K562 (cell line): ENCODE measurements around the gene KCNC3. TPM values are rescaled to one million over a fixed set of nuclear protein-coding genes. Genes with fewer than 3 reads are reported as not detected.

Experiments used
- CHD4 ChIP-seq: fragments of 200-600 bp; sonication (generic); IDR thresholded peaks from 3 replicates; pipeline ENCODE4 v1.6.1; 2012; ENCODE audit warnings: low read depth, mild to moderate bottlenecking, mixed read lengths, low read length, inconsistent platforms; ENCODE audit not compliant: insufficient read depth, insufficient replicate concordance, poor library complexity, severe bottlenecking
- CREM ChIP-seq: IDR thresholded peaks from 2 replicates; pipeline ENCODE4 v1.6.1; 2014; ENCODE audit warnings: antibody characterized with exemption, low read depth
- DIDO1 ChIP-seq: fragments of 450-650 bp; IDR thresholded peaks from 2 replicates; pipeline ENCODE4 v1.6.1; 2016; ENCODE audit warnings: low read depth, missing biosample characterization, missing genetic modification characterization
- DNMT1 ChIP-seq: fragments of 450-650 bp; IDR thresholded peaks from 2 replicates; pipeline ENCODE4 v1.6.1; 2016; ENCODE audit warnings: antibody characterized with exemption, mild to moderate bottlenecking
- E4F1 ChIP-seq: fragments of 250-450 bp; sonication (Bioruptor Pico); IDR thresholded peaks from 2 replicates; pipeline ENCODE4 v1.5.0; 2021; ENCODE audit warnings: mild to moderate bottlenecking, borderline replicate concordance
- FIP1L1 ChIP-seq: fragments of 200-400 bp; formaldehyde crosslinking; IDR thresholded peaks from 2 replicates; pipeline ENCODE4 v1.6.1; 2018; ENCODE audit warnings: mild to moderate bottlenecking, low read depth, low read length; ENCODE audit not compliant: poor library complexity, severe bottlenecking
- FOXJ3 ChIP-seq: sonication (generic); formaldehyde crosslinking; IDR thresholded peaks from 2 replicates; pipeline ENCODE4 v1.4.0; 2020; ENCODE audit warnings: mild to moderate bottlenecking, missing genetic modification reagents
- GTF2F1 ChIP-seq: IDR thresholded peaks from 2 replicates; pipeline ENCODE4 v1.6.1; 2011; ENCODE audit warnings: low read depth, low read length, improper control_type of control experiment
- MAX ChIP-seq: sonication (generic); formaldehyde crosslinking; IDR thresholded peaks from 2 replicates; pipeline ENCODE4 v1.9.0; 2022; ENCODE audit warnings: mild to moderate bottlenecking, missing genetic modification reagents
- MBD2 ChIP-seq: sonication (generic); IDR thresholded peaks from 2 replicates; pipeline ENCODE4 v1.6.1; 2016; ENCODE audit warnings: low read depth, borderline replicate concordance
- NCOA2 ChIP-seq, 2 experiments: fragments of 450-650 bp; IDR thresholded peaks; 2 replicates each; pipeline ENCODE4 v1.6.1; 2018; ENCODE audit warnings: mild to moderate bottlenecking in 2 of 2, moderate library complexity in 1 of 2; ENCODE audit not compliant: partially characterized antibody in 2 of 2
- NCOR1 ChIP-seq: fragments of 450-650 bp; IDR thresholded peaks from 2 replicates; pipeline ENCODE4 v1.6.1; 2016; ENCODE audit warnings: mild to moderate bottlenecking, moderate library complexity
- NFIC ChIP-seq: fragments of 450-650 bp; IDR thresholded peaks from 2 replicates; pipeline ENCODE4 v1.6.1; 2017; ENCODE audit warnings: mild to moderate bottlenecking, inconsistent platforms
- RBM34 ChIP-seq: fragments of 200-400 bp; formaldehyde crosslinking; IDR thresholded peaks from 2 replicates; pipeline ENCODE4 v1.6.1; 2018; ENCODE audit warnings: low read length, borderline replicate concordance; ENCODE audit not compliant: insufficient read depth
- SIRT6 ChIP-seq: IDR thresholded peaks from one replicate; pipeline ENCODE4 v1.6.1; 2012; ENCODE audit warnings: low read depth, mild to moderate bottlenecking, control low read depth, inconsistent platforms, low read length, moderate library complexity
- TEAD2 ChIP-seq: fragments of 450-650 bp; IDR thresholded peaks from 2 replicates; pipeline ENCODE4 v1.6.1; 2016; ENCODE audit warnings: missing genetic modification characterization, control low read depth, missing compliant biosample characterization
- TRIM25 ChIP-seq: fragments of 450-650 bp; IDR thresholded peaks from 2 replicates; pipeline ENCODE4 v1.7.0; 2016; ENCODE audit warnings: borderline replicate concordance
- ZBTB1 ChIP-seq: sonication (generic); formaldehyde crosslinking; IDR thresholded peaks from 2 replicates; pipeline ENCODE4 v1.8.1; 2023; ENCODE audit warnings: missing genetic modification reagents, low read depth, mild to moderate bottlenecking, borderline replicate concordance
- ZBTB9 ChIP-seq: fragments of 450-650 bp; formaldehyde crosslinking; IDR thresholded peaks from 2 replicates; pipeline ENCODE4 v1.4.0; 2020; ENCODE audit warnings: mild to moderate bottlenecking, moderate library complexity
- ZFX ChIP-seq: sonication (generic); formaldehyde crosslinking; IDR thresholded peaks from 2 replicates; pipeline ENCODE4 v1.8.0; 2022; ENCODE audit warnings: mild to moderate bottlenecking, missing genetic modification reagents, moderate library complexity
- ZNF253 ChIP-seq: fragments of 250-450 bp; sonication (Bioruptor Pico); conservative IDR thresholded peaks from 2 replicates; pipeline ENCODE4 v1.6.1; 2021; ENCODE audit warnings: mild to moderate bottlenecking
- ZNF586 ChIP-seq: fragments of 450-650 bp; formaldehyde crosslinking; conservative IDR thresholded peaks from 2 replicates; pipeline ENCODE4 v1.4.0; 2020; ENCODE audit warnings: mild to moderate bottlenecking, moderate library complexity
- polyA plus RNA-seq, 8 experiments: library from polyadenylated mRNA; depleted of rRNA in 4 of 8; stranded (reverse) in 5 of 8; unstranded in 3 of 8; fragments of >200 nt; fragmentation: Nextera tagmentation in 2 of 8; fragmentation: Illumina TruSeq in 1 of 8; extraction: Ambion mirVana in 2 of 8; extraction: Trizol in 1 of 8; gene quantifications; 2 replicates each; pipeline versions ENCODE4 v1.2.1 to v1.2.3, GENCODE V29; 2011 to 2014; ENCODE audit warnings: inconsistent platforms in 1 of 8, missing spikeins in 1 of 8
- total RNA-seq, 7 experiments: library from RNA; depleted of rRNA in 6 of 7; stranded (reverse); fragments of >200 nt in 6 of 7; fragmentation: Illumina TruSeq in 2 of 7; extraction: Trizol in 2 of 7; gene quantifications; 2 replicates each; pipeline versions ENCODE4 v1.2.1 to v1.2.3, GENCODE V29; 2011 to 2021; ENCODE audit warnings: low replicate concordance in 1 of 7

Gene KCNC3
- total and polyA plus RNA-seq, 9 of the 15 experiments (the other 6 are each of a cell fraction or from before 2014, with no cell fraction given): 0.03 to 26.2 (median 2.0) TPM

GRCh38 chr19:50329146-50329925 lies at the start of gene KCNC3 (continued):
- TF ChIP-seq FIP1L1 (no peak), CHD4 (peak; percentile 29), TEAD2 (tag) (no peak), DIDO1 (no peak), NCOR1 (no peak; the same call in 1 of the 2 replicates), ZBTB9 (CRISPR knock-in tag) (peak; percentile 69; the same call in 1 of the 2 replicates), SIRT6 (no peak), ZNF586 (CRISPR knock-in tag) (no peak), FOXJ3 (CRISPR knock-in tag) (no peak), E4F1 (no peak), TRIM25 (no peak), NCOA2 (IDR thresholded peaks at IDR 0.05; ENCODE audit: partially characterized antibody in 2 of 2) (no peak), GTF2F1 (no peak), MAX (CRISPR knock-in tag) (peak; percentile 69), ZNF253 (CRISPR knock-in tag) (no peak), ZFX (CRISPR knock-in tag) (peak; percentile 87), MBD2 (peak; percentile 29; the same call in 1 of the 2 replicates), NFIC (peak; percentile 23; the same call in 1 of the 2 replicates), RBM34 (no peak), ZBTB1 (no peak), DNMT1 (0 out of 2 replicates have a peak, but pooled peaks have one; percentile 72), CREM (peak; percentile 40; the same call in 1 of the 2 replicates)
